GM18870 (cell line): ENCODE data around the gene PRRT1.
"Not testable (repeated sequence)": the region's sequence is repeated elsewhere in the genome, so short reads cannot be mapped to it uniquely, and the experiment has no call there.

Source experiments
- ATAC-seq: cut with Tn5 transposase; IDR thresholded peaks from one replicate; pipeline ENCODE4 v1.9.1; 2021; ENCODE audit warnings: moderate library complexity; ENCODE audit not compliant: unreplicated experiment

PRRT1 gene

DNA sequence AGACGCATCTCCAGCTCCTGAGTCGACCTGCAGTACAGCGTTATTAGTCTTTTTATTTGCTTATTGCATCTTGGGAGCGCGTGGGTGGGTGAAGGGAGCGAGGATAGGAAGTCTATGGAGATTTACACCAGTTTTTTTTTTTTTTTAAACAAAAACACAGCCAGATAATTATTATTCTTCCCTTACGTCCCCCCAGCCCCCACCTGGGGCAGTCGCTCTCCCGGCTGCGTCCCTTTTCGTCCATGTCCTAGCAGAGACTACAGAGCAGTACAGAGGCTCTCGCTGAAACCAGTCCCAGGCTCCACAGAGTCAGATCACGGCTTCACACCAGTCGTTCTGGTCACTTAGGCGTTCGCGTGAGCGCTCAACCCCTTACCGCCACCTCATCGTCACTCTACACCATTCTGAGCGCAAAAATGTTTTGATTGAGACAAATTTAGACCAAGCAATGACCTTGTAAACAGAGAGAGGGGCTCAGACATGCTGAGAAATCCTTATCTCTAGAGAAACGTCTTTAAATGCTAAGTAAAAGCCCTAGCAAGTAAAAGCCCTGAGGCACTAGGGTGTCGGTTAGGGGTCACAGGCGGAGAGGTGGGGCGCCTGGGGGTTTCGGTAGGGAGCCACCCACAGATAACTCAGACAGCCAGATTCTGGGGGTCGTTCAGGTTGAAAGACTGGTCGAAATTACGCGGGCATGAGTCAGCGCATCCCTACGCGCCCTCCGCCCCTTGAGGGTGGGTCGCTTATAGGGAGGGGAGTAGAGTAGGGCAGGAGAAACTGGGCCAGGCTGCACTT, 1.2 kb upstream of the PRRT1 start:
- no peak for ATAC-seq

DNA sequence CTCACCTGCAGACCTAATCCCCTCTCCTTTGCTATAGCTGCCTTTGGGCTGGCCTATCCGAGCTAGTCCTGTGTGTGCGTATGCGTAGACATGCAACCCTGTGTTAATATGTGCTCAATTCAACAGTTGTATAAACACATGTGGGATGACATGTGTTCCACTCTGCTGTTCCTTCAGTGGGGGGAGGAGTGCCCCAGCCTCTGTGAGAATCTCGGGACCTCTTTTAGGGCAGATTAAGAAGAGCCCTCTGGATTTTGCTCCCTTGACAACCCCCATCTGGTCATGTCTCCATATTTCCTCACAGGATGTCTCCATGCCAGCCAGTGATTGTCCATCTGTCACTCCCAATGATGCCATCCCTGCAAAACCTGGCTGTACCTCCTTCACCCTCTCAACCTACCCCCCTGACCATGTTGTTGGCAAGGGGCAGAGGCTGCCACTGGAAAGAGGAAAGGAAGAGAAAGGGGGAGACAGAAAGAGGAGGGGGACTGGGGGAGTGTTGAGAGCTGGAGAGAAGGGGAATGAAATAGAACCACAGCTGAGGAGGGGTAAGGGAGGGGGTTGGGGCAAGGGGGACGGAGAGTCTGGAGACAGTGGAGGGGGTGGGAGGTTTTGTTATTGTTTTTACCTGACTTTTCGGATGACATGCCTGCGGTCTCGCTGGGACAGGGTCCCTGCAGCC, 417 bp downstream of the PRRT1 start:
- no peak for ATAC-seq

DNA sequence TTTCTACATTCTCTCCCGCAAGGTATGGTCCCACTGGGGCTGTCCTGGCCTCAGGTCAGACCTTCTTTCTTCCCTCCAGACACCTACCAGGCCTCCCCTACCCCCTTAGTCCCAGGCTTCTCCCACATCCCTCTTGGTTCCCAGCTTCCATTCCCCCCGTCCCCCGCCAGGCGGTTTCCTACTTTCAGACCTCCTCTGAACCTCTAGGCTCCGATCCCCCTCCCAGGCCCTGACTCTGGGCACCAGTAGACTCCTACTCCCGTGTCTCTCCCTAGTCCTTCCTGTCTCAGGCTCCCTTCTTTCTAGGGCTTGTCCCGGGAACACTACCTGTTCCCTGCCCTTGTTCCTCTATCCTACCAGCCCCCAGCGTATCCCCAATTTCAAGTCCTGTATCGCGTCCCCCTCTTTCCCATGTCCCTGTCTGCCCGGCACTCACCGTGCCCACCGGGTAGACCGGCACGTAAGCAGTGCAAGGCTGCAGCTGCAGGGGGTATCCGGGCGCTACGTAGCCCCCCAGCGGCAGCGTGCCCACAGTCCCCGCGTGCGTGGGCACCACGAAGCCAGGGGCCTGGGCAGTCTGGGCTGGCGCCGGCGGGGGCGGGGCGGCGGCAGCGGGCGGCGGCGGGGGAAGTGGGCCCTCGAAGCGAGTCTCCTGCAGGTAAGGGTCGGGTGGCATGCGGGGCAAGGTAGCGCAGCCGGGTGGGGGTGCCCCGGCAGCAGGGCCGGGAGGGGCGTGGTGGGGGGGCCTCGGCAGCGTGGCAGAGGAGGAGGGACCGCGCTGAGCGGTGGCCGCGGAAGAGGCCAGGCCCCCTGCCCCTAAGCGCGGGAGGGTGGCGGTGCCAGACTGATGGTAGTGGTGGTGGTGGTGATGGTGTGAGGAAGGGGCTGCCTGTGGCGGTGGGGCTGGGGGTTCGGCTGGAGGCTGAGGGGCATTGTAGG, 1.5 kb downstream of the PRRT1 start:
- ATAC-seq: no peak

DNA sequence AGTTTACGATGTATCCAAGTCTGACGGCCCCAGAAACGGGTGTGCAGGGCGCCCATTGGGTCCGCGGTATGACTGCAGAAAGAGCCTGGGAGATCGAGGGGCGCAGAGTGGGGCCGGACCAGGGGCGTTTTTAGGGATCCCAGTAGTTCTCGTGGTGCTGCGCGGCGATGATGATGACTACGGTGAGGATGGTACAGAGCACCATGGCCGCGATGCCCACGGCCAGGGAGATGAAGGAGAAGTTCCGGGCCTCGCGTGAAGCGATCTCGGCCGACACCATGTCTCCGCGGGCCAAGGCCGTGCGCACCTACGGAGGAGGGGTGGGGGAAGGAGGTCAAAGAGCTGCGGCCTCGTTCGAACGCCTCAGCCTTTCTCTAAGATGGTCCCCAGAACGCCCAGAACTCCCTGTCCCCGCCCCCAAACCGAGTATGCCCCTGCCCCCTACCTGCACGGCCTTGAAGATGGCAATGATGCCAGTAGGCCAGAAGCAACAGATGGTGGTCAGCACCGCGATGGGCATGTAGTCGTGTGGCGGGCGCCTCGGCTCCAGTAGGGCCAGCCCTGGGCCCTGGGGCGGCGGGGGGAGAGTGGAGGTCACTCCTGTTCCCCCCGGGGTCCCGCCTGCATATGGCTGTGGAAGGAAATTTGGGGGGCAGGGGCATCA, 2.5 kb downstream of the PRRT1 start:
- no peak for ATAC-seq

DNA sequence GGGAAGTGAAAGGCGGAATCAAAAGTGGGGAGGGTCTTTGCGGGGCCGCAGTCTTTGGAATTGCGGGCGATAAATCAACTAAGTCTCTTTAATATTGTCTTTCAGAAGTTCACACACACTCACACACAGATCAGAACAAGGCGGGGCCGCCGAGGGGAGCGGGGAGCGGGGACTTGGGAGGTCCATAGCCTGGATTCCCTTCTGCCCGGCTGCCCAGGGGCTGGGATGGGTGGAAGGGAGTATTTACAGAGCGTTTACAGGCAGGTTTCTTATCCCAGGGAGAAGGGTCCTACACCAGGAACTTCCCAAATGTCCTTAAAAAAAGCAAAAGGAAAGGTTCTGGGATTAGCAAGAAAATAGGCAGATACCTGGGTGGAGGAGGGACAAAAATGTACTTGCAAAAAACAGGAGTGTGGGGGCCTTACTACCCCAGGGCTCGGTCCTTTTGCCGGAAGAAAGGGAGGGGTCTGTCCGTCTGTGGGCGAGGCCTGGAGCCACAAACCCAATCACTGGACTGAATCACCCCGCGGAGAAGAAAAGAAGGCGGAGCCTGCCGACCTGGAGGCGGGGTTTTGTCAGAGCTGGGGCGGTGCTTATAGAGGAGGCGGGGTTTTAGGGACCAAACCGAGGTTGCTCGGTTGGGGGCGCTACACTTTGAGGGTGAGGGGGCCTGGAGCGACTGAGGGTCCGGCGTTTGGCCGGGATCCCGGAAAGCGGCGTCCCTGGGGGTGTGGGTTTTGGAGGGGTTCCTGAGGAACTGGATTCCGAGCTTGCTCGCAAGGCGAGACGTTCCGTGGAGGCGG, 3.2 kb downstream of the PRRT1 start:
- ATAC-seq: no peak

DNA sequence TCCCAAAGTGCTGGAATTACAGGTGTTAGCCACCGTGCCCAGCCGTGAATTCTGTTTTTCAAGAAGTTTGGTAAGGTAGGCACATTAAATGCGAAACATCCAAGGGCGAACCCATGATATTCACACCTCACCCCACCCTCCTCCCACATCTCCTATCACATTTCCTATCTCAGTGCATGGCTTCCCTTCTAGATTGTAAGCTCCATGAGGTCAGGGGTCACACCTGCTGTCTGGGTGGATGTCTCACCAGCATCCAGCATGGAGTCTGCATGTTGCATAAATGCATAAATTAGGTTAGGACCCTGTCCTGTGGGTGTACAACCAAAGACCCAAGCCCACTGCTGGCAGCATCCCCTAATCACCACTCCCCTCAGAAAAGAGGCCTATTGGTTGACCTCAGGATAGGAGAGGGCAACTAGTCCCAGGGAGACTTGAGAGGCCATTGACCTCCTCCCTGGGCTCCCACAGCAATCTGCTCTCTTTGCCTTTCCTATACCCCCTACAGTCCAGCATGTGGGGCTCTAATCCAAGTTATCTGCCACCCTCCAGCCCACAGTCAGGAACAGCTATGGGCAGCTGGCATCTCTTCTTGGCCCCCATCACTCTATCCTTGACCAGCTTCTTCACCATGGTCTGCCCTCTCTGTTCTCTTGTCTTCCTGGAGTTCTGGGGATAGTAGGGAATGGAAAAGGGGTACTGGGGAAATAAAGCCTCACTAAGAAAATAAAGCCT, 4.2 kb downstream of the PRRT1 start:
- no peak for ATAC-seq

DNA sequence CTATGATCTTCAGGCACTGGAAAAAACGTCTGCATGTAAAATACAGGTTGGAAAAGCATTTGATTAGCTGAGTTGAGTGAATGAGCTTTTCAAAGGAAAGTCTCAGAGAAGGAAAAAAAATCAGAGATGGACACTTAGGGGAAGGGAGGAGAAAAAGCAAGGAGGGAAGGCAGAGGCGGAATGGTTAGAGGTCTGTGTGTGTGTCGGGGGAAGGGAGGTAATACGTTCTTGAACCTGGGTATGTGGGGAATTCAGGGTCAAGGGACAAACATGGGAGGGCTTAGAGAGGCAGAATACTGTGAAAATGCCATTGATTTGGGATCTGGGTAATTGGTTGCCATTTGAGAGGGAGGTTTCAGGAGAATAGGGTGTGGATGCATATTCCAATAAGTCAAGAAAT, 5.1 kb downstream of the PRRT1 start:
- no peak for ATAC-seq

DNA sequence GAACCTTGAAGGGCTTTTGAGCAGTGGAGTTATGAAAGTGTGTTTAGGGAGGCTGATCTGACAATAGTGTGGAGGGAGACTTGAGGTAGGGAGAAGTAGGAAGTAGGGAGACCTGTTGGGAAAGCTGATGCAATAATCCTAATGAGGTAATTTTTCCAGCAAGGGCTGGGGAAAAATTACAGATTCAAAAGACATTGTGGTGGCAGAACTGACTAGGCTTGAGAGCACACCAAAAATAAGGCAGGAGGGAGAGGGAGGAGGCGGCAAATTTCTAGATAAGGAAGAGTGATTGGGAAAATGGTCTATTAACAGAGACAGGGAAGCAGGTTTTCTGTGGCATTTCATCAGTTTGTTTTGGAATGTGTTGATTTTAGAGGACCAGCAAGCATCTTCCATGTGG, 5.5 kb downstream of the PRRT1 start:
- ATAC-seq: no peak

DNA sequence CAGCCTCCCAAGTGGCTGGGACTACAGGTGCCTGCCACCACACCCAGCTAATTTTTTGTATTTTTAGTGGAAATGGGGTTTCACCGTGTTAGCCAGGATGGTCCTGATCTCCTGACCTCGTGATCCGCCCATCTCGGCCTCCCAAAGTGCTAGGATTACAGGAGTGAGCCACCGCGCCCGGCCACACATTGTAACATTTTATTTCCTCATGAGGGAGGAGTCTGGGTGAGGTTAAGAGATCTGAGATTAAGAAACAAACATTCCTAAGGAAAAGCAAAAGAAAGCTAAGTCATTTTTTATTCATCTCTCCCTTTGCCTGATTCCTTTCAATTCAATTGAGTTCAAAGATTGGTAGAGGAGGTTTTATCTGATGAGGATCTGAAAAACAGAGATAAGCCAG, 7.5 kb downstream of the PRRT1 start:
- ATAC-seq: not testable (repeated sequence)

DNA sequence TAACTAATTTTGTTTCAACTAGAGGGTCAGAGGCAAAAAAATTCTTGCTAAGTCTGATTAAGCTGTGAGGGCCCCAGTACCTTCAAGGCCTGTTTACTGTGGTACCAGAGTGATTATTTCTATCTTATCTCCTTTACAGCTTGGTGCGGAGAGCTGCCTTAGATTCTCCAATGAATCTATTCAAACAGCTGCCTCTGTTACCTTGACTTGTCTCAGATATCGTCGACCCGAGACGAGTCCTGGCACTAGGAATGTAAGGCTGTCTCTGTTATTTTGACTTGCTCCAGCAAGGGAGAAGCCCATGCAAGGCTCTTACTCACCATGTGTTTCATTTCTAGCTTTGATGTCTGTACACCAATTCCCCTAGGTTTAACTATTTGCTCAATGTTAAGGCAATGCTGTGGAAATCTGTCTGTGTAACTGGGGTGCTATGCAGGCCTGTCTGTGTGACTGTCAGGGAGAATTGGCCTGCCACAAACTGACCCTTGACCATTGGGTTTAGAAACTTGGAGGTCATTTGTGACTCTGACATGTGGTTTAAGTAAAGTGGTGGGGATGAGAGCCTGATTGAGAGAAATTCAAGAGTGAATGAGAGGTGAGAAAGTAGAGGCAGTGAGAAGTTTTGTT, 11.2 kb downstream of the PRRT1 start:
- ATAC-seq: no peak

DNA sequence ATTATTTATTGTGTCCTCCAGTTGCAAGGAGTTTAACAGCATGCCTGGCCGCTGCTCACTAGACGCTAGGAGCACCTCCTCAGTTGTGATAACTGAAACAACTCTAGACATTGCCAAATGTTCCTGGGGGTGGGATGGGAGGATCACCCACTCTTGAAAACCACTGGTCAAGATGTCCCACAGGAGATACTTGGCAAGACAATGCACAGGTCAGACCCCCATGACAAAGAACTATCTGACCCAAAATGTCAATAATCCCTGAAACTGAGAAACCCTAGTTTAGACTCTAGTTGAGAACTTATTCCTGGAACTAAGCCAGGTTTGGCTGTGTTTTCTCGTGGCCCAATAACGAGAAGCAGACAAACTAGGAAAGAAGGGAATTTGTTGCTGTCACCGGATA, 12.1 kb downstream of the PRRT1 start:
- no peak for ATAC-seq

DNA sequence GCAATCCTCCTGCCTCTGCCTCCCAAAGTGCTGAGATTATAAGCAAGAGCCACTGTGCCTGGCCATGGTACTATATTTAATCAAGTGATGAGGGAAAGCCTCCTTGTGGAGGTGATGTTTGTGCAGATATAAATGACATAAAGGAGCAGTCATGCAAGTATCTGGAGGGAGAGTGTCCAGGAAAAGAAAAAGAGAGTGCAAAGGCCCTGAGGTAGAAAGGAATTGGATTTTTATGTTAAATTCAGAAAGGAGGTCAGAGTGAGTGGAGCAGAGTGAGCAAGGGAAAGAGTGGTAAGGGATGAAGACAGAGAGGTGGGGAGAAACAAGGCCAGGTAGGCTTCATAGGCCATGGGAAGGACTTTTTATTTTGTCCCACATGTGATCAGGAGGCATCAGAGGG, 14.3 kb downstream of the PRRT1 start:
- ATAC-seq: no peak

DNA sequence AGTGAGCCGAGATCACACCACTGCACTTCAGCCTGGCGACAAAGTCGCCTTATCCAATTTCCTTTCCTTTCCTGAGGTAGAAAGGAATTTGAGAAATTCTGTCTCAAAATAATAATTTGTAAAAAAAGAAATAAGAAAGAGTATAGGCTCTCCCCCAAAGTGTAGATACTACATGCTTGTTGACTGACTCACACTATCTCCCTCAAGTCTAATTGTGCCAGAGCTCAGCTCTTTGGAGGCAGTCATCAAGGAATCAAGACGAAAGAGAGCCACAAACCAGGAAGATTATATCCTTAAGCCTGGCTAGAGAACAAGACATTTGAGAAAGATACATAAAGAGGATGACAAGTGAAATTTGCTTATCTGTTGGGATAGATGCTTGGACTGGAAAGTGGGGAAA, 18.0 kb downstream of the PRRT1 start:
- ATAC-seq: no peak

DNA sequence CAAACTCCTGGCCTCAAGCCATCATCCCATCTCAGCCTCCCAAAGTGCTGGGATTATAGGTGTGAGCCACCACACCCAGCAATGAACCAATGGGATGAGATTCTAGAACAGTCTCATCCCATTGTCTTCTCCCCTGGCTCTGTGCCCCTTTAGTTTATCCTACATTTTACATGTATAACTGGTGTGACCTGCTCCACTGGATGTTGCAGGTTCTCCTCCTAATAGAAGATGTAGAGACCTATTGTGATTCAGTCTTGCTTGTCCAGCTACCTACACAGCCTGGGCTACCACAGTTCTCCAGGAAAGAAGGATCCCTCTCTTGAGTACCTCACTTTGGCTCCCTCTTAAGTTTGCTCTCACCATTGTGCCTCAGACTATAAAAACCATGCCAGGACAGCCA, 19.6 kb downstream of the PRRT1 start:
- no peak for ATAC-seq

DNA sequence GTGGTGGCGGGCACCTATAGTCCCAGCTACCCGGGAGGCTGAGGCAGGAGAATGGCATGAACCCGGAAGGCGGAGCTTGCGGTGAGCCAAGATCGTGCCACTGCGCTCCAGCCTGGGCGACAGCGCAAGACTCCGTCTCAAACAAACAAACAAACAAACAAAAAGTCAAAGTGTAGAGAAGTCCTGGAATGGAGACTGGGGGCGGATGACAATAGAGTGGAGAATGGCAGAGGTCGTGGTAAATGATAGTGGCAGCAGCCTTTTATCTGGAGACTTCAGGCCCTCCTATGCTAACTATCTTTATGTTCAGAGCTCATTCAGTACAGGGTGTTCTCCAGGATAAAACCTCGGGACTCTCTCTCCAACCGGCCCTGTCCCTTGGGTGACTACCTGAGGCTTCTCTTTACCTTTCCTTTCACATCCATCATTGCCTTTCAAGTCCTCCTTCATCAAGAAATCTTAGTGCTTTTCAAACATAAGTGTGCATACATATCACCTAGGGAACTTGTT, 20.2 kb downstream of the PRRT1 start:
- ATAC-seq: no peak

DNA sequence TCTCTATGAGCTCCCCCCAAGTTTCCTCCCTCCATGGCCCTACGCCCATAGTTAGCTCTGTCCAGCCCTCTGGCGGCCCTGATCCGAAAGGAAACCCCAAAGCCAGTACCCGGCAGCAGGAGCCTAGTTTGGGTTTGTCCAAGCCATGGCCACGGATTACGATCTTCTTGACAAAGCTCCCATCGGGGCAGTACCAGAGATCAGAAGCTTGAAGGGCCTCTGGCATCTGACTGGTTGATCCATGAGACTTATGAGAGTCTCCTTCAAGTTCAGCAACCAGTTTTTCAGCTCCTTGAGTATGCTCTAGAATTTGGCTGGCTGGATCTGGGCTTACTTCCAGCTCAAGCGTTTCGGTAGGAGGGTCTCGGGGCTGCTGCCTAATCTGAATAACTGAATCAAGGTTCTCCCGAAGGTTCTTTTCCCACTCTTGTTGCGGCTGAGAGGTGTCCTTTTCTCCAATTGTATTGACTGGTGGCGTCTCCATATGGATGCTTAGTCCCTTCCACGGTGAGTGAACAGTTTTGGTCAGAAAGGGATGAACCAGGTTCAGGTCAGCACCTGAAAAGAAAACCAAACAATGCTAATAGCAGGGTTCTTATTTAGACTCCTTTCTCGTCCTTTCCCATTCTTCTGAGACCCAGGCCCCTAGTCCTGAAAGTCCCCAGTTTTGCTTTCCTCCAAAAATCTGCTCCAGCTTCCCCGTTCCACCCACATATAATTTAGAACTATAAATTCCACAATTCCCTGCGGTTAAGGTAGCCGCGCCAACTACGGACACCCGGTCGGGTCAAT, 22.2 kb downstream of the PRRT1 start:
- no peak for ATAC-seq

DNA sequence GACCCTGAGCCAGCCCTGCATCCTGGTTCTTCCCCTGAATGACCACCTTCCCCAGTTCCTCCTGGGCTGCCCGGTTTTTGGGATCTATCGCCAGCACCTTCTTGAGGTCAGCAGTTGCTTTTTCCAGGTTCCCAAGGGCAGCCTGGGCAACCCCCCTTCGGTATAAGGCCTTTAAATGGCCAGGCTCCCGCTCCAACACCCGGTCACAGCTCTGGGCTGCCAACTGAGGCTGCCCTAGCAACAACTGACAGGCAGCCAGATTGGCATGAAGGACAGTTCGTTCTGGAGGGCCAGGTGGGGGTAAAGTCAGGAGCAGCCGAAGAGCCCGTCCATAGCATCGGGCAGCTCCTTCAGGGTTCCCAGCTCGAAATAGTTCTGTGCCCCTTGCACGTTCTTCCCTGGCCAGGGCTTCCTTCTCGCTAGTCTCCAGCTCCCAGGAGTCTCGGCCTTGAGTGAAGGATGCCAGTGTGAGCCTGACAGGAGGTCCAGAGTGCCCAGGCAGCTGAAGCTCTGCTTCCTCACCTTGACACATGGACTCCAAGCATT, 22.9 kb downstream of the PRRT1 start:
- no peak for ATAC-seq
